Measurements from ENCODE around the gene WFIKKN1.
"Not testable (repeated sequence)": the region's sequence is repeated elsewhere in the genome, so short reads cannot be mapped to it uniquely, and the experiment has no call there.

WFIKKN1 gene

GRCh38 chr16:595942-596735 is 34.6 kb upstream of the WFIKKN1 start:
- no peak for DNase-seq (ENCODE audit: low read depth)

GRCh38 chr16:596736-597060 is 34.1 kb upstream of the WFIKKN1 start:
- no peak for DNase-seq (ENCODE audit: low read depth)

GRCh38 chr16:597655-598054 is 33.1 kb upstream of the WFIKKN1 start:
- not testable (repeated sequence) for DNase-seq (ENCODE audit: low read depth)

GRCh38 chr16:598823-599739 is 31.7 kb upstream of the WFIKKN1 start:
- DNase-seq (ENCODE audit: low read depth), result no peak

- no peak for DNase-seq (ENCODE audit: low read depth)
These were observed 30.0 kb upstream of the WFIKKN1 start for GRCh38 chr16:600781-601180.

- DNase-seq (ENCODE audit: low read depth), result no peak
These were observed 26.9 kb upstream of the WFIKKN1 start for GRCh38 chr16:603933-604332.

- DNase-seq (ENCODE audit: low read depth), result no peak
These were observed 24.0 kb upstream of the WFIKKN1 start for GRCh38 chr16:606656-607307.

GRCh38 chr16:608019-608418 is 22.8 kb upstream of the WFIKKN1 start:
- DNase-seq (ENCODE audit: low read depth), result no peak

- DNase-seq (ENCODE audit: low read depth), result no peak
These were observed 21.5 kb upstream of the WFIKKN1 start for GRCh38 chr16:609316-609715.

GRCh38 chr16:609984-610383 is 20.8 kb upstream of the WFIKKN1 start:
- DNase-seq (ENCODE audit: low read depth), result no peak

GRCh38 chr16:610513-611381 is 20.0 kb upstream of the WFIKKN1 start:
- DNase-seq (ENCODE audit: low read depth), result no peak

- DNase-seq (ENCODE audit: low read depth), result no peak
These were observed 15.7 kb upstream of the WFIKKN1 start for GRCh38 chr16:615122-615521.

GRCh38 chr16:616733-617586 is 13.8 kb upstream of the WFIKKN1 start:
- no peak for DNase-seq (ENCODE audit: low read depth)

GRCh38 chr16:617855-618254 is 12.9 kb upstream of the WFIKKN1 start:
- no peak for DNase-seq (ENCODE audit: low read depth)

- no peak for DNase-seq (ENCODE audit: low read depth)
These were observed 11.2 kb upstream of the WFIKKN1 start for GRCh38 chr16:619476-620100.

GRCh38 chr16:620700-621525 is 9.9 kb upstream of the WFIKKN1 start:
- no peak for DNase-seq (ENCODE audit: low read depth)

- DNase-seq (ENCODE audit: low read depth), result no peak
These were observed 9.2 kb upstream of the WFIKKN1 start for GRCh38 chr16:621526-622105.

- no peak for DNase-seq (ENCODE audit: low read depth)
These were observed 7.9 kb upstream of the WFIKKN1 start for GRCh38 chr16:622920-623280.

GRCh38 chr16:624526-625070 is 6.2 kb upstream of the WFIKKN1 start:
- no peak for DNase-seq (ENCODE audit: low read depth)

Data from HS-27A (cell line).